T-helper 2 cell treated with Interferon-gamma antibody and Interleukin-4, amounts not matched to agents 5 μg/mL and 100 μg/mL, for 36 hours (primary cell): Measurements from ENCODE around the gene SSNA1.
A peak's percentile ranks its signal among the peaks of the same experiment; 100 is the strongest.

Source experiments
- DNase-seq: peaks from one replicate; pipeline ENCODE4 v3.0.0; 2021; ENCODE audit warnings: low spot score
- H3K27ac Mint-ChIP-seq: one replicate; pipeline ENCODE4 v1.8.0; 2021; ENCODE audit warnings: mild to moderate bottlenecking, mixed read lengths
- H3K27me3 Mint-ChIP-seq: one replicate; pipeline ENCODE4 v1.8.0; 2021; ENCODE audit warnings: low read depth, mixed read lengths
- H3K36me3 Mint-ChIP-seq: one replicate; pipeline ENCODE4 v1.8.0; 2021; ENCODE audit warnings: low read depth, mixed read lengths
- H3K4me1 Mint-ChIP-seq: one replicate; pipeline ENCODE4 v1.8.0; 2021; ENCODE audit warnings: low read depth, mixed read lengths
- H3K4me3 Mint-ChIP-seq: one replicate; pipeline ENCODE4 v1.8.0; 2022; ENCODE audit warnings: mild to moderate bottlenecking, moderate library complexity, mixed read lengths
- H3K9me3 Mint-ChIP-seq: one replicate; pipeline ENCODE4 v1.8.0; 2021; ENCODE audit warnings: mixed read lengths

SSNA1 gene

DNA sequence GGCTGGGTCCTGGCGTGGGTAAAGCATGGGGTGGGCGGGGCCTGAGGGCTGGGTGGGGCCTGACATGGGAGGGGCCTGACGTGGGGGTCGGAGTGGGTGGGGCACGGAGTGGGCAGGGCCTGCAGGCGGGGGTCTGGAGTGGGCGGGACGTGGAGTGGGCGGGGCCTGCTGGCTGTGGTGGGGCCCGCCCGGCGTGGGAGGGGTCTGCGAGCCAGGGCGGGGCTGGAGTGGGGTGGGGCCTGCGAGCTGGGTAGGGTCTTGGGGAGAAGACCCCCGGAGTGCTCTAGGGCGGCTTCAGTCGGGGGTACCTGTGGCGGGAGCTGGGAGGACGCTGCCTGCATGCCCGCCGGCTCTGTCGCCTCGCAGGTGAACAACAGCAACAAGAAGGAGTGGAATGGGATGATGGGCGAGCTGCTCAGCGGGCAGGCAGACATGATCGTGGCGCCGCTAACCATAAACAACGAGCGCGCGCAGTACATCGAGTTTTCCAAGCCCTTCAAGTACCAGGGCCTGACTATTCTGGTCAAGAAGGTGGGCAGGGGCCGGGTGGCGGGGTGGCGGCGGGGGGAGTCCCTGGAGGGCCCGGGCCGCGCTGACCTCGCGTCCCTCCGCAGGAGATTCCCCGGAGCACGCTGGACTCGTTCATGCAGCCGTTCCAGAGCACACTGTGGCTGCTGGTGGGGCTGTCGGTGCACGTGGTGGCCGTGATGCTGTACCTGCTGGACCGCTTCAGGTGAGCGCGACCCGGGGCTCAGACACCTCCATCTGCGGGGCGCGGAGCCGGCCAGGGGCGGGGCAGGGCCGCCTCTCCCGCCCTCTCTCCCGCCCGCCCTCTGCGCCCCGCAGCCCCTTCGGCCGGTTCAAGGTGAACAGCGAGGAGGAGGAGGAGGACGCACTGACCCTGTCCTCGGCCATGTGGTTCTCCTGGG lies 26.7 kb upstream of the SSNA1 start:
- peaks cover 41% of the 10 kb centered on the region for H3K27me3 Mint-ChIP-seq
- peaks cover 6% of the 10 kb centered on the region for H3K4me1 Mint-ChIP-seq
- no peak for DNase-seq
- H3K4me3 Mint-ChIP-seq, result no peak overlapping the region
- no peak overlapping the region for H3K27ac Mint-ChIP-seq
- no peaks in the 10 kb centered on the region for H3K9me3 Mint-ChIP-seq
- H3K36me3 Mint-ChIP-seq, result no peaks in the 10 kb centered on the region

DNA sequence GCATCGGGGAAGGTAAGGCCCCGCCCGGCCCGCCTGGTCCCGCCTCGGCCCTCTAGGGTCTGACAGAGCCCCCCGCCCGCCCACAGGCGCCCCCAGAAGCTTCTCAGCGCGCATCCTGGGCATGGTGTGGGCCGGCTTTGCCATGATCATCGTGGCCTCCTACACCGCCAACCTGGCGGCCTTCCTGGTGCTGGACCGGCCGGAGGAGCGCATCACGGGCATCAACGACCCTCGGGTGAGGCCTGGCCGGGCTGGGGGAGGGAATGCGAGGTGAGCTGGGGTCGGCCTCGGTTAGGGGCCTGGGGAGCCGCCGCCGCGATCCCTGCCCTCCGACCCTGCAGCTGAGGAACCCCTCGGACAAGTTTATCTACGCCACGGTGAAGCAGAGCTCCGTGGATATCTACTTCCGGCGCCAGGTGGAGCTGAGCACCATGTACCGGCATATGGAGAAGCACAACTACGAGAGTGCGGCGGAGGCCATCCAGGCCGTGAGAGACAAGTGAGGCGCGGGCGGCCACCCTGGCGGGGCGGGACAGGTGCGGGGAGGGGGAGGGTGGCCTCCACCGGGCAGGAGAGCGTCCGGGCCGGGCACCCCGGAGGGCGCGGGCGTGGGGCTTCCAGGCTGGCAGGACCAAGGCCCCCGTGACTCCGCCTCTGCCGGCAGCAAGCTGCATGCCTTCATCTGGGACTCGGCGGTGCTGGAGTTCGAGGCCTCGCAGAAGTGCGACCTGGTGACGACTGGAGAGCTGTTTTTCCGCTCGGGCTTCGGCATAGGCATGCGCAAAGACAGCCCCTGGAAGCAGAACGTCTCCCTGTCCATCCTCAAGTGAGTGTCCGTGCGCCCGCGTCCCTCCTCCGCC lies 25.7 kb upstream of the SSNA1 start:
- Mint-ChIP-seq H3K9me3 (no peaks in the 10 kb centered on the region), H3K27me3 (peaks cover 37% of the 10 kb centered on the region), H3K4me3 (no peak overlapping the region), H3K27ac (no peak overlapping the region), H3K36me3 (no peaks in the 10 kb centered on the region), H3K4me1 (peaks cover 5% of the 10 kb centered on the region)
- DNase-seq, result no peak

DNA sequence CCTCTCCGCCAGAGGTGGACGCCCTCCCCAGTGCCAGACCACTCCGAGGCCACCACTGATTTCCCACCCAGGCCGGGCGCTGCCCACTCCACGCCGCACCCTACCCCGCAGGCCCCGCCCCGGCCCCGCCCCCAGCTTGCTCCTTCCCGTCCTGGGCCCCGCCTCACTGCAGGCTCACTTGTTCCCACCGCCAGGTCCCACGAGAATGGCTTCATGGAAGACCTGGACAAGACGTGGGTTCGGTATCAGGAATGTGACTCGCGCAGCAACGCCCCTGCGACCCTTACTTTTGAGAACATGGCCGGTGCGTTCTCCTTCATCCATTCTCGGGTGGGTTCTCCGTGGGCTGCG lies 25.1 kb upstream of the SSNA1 start:
- Mint-ChIP-seq H3K27ac (no peak overlapping the region), H3K4me3 (no peak overlapping the region)

DNA sequence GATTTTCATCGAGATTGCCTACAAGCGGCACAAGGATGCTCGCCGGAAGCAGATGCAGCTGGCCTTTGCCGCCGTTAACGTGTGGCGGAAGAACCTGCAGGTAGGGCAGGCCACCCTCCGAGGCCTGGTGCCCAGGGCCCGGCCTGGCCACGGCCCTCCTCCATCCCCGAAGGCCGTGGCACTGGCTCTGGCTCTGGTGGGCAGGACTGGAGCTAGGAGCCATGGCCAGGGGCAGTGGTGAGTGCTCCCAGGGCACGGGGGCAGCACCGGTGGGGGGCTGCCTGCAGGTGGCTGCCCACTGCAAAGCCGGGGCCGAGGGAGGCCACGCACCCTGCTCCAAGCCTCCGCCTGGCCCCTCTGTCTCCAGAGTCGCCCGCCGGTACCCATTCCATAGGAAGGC lies 24.7 kb upstream of the SSNA1 start:
- Mint-ChIP-seq H3K36me3 (no peaks in the 10 kb centered on the region), H3K27me3 (peaks cover 31% of the 10 kb centered on the region), H3K4me1 (peaks cover 4% of the 10 kb centered on the region), H3K27ac (no peak overlapping the region), H3K4me3 (no peak overlapping the region), H3K9me3 (no peaks in the 10 kb centered on the region)
- DNase-seq, result no peak

More for the DNA sequence above, 25.1 kb upstream of the SSNA1 start:
- H3K4me1 Mint-ChIP-seq, result peaks cover 4% of the 10 kb centered on the region
- H3K27me3 Mint-ChIP-seq, result peaks cover 32% of the 10 kb centered on the region
- H3K9me3 Mint-ChIP-seq, result no peaks in the 10 kb centered on the region
- H3K36me3 Mint-ChIP-seq, result no peaks in the 10 kb centered on the region
- DNase-seq, result no peak

DNA sequence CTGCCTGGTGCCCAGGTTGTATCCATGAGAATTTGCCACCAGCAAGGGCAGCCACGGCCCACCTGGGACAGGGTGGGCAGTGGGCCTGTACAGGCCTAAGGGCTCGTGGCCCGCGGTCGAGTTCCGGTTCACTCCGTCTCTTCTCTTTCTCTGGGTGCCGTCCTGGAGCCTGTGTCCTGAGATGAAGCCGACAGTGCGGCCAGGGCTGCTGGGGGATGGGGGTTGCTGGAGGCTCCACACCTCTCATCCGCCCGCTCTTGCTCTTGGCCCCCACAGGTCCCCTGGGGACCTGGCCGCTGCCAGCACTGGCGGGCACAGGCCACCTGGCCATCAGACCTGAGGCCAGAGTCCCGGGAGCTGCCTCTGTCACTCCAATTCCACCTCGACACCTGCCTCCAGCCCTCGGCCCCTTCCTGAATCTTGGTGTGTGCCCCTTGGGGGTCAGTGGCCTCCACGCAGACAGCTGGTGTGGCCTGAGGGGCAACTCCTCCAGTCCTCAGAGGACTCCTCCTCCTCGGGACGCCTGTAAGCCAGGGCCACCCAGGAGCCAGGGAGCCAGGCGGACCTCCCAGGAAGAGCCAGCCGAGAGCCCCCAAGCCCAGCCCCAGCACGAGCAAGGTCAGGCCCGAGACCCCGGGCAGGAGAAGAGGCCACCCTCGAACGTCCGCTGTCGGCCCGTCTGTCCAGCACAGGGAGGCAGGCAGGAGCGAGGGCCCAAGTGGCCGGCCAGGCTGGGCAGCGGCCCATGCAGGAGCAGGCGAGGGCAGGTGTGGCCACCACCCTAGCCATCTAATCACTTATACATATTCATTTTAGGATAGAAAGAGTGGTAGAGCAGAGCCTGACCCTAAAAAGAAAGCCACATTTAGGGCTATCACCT lies 23.9 kb upstream of the SSNA1 start:
- H3K27me3 Mint-ChIP-seq, result peaks cover 28% of the 10 kb centered on the region
- no peak overlapping the region for H3K4me3 Mint-ChIP-seq

DNA sequence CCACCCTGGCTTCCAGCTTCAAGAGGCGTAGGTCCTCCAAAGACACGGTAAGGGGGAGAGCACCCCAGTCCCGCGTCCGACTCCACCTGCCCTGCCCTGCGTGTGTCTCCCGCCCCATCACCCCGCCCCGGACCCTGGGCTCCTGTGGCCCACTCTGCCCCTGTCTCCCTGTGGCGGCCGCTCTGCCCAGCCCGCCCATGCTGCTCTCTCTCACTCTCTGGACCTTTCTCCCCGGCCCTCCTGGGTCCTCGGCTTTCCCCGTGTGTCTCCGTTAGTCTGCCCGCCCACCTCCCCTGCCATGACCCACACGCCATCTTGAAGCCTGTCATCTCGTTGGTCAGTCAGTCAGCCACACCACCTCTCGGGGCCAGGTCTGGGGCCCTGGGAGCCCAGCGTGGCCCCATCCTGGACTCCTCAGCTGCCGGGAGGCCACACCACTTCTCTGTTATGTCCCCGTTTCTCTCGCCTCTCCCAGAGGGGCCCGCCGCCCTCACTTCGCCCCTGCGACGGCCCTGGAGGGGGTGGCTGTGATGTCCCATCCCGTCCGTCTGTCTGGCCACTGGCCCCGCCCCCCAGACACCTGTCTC lies 23.1 kb upstream of the SSNA1 start:
- H3K27me3 Mint-ChIP-seq, result peaks cover 27% of the 10 kb centered on the region
- no peak overlapping the region for H3K27ac Mint-ChIP-seq
- no peaks in the 10 kb centered on the region for H3K9me3 Mint-ChIP-seq
- no peak for DNase-seq
- no peaks in the 10 kb centered on the region for H3K4me1 Mint-ChIP-seq
- no peak overlapping the region for H3K4me3 Mint-ChIP-seq
- H3K36me3 Mint-ChIP-seq, result no peaks in the 10 kb centered on the region

More for the DNA sequence above, 23.9 kb upstream of the SSNA1 start:
- no peak for DNase-seq
- no peaks in the 10 kb centered on the region for H3K36me3 Mint-ChIP-seq
- H3K4me1 Mint-ChIP-seq, result no peaks in the 10 kb centered on the region
- no peaks in the 10 kb centered on the region for H3K9me3 Mint-ChIP-seq
- no peak overlapping the region for H3K27ac Mint-ChIP-seq

DNA sequence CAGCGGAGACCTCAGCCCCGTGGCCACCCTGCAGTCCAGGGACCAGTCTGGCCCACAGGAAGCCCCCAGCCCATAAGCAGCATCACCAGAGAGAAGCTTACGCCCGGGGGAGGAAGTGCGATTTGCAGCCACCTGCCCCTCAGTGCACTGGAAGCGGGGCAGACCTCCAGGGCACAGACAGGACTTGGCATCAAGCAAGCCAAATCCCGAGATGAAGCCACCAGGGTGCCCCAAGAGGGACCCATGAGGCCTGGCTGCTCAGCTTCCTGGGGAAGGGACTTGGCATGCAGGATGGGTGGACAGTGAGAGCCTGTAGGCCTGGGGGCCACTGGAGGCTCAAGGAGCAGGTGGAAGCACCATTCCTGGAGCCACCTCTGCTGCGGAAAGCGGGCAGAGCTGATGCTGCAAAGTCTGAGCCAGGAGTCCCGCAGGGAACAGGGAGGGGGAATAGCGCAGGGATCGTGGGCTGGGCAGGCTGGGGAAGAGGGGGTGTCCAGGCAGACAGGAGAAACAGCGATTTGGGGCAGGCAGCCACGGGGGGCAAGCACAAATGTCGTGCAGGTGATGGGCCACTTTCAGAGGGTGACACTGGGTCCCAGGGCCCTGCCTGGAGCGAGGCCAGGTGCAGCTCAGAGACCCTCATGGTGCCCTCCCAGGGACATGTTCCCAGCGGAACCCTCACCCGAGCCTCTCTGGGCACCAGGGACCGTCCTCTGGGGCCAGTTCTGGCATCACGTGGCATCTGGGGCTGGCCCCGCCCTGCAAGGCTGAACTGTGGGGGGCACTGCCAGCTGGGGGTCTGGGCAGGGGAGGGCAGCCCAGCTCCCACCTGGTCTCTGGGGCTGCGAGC lies 21.9 kb upstream of the SSNA1 start:
- peaks cover 30% of the 10 kb centered on the region for H3K27me3 Mint-ChIP-seq
- H3K9me3 Mint-ChIP-seq, result no peaks in the 10 kb centered on the region
- no peak overlapping the region for H3K4me3 Mint-ChIP-seq

DNA sequence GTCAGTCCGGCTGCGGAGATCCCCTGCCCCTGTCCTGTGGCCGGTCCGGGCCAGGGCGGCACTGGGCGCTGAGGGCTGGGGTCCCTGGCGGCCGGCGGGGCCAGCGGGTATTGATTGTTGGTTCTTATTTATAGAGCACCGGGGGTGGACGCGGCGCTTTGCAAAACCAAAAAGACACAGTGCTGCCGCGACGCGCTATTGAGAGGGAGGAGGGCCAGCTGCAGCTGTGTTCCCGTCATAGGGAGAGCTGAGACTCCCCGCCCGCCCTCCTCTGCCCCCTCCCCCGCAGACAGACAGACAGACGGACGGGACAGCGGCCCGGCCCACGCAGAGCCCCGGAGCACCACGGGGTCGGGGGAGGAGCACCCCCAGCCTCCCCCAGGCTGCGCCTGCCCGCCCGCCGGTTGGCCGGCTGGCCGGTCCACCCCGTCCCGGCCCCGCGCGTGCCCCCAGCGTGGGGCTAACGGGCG lies 21.2 kb upstream of the SSNA1 start:
- Mint-ChIP-seq H3K9me3 (no peaks in the 10 kb centered on the region), H3K27me3 (peaks cover 29% of the 10 kb centered on the region), H3K4me1 (no peaks in the 10 kb centered on the region), H3K36me3 (no peaks in the 10 kb centered on the region), H3K4me3 (no peak overlapping the region), H3K27ac (no peak overlapping the region)
- no peak for DNase-seq

More for the DNA sequence above, 21.9 kb upstream of the SSNA1 start:
- DNase-seq, result no peak
- H3K27ac Mint-ChIP-seq, result no peak overlapping the region
- H3K36me3 Mint-ChIP-seq, result no peaks in the 10 kb centered on the region
- no peaks in the 10 kb centered on the region for H3K4me1 Mint-ChIP-seq

DNA sequence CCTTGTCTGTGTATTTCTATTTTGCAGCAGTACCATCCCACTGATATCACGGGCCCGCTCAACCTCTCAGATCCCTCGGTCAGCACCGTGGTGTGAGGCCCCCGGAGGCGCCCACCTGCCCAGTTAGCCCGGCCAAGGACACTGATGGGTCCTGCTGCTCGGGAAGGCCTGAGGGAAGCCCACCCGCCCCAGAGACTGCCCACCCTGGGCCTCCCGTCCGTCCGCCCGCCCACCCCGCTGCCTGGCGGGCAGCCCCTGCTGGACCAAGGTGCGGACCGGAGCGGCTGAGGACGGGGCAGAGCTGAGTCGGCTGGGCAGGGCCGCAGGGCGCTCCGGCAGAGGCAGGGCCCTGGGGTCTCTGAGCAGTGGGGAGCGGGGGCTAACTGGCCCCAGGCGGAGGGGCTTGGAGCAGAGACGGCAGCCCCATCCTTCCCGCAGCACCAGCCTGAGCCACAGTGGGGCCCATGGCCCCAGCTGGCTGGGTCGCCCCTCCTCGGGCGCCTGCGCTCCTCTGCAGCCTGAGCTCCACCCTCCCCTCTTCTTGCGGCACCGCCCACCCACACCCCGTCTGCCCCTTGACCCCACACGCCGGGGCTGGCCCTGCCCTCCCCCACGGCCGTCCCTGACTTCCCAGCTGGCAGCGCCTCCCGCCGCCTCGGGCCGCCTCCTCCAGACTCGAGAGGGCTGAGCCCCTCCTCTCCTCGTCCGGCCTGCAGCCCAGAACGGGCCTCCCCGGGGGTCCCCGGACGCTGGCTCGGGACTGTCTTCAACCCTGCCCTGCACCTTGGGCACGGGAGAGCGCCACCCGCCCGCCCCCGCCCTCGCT lies 20.5 kb upstream of the SSNA1 start:
- Mint-ChIP-seq H3K27me3 (peaks cover 29% of the 10 kb centered on the region), H3K36me3 (no peaks in the 10 kb centered on the region), H3K4me1 (no peaks in the 10 kb centered on the region), H3K27ac (no peak overlapping the region), H3K4me3 (no peak overlapping the region), H3K9me3 (no peaks in the 10 kb centered on the region)
- DNase-seq, result no peak

DNA sequence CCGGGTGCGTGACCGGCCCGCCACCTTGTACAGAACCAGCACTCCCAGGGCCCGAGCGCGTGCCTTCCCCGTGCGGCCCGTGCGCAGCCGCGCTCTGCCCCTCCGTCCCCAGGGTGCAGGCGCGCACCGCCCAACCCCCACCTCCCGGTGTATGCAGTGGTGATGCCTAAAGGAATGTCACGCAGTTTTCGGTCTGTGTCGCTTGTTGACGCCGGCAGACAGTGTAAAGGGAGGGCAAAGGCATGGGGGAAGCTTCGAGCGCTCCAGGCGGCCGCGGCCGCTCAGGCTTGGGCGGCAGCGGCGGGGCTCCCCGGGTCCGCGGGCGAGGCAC lies 19.9 kb upstream of the SSNA1 start:
- no peak for DNase-seq
- Mint-ChIP-seq H3K4me3 (peak overlapping the region; percentile 29), H3K9me3 (no peaks in the 10 kb centered on the region), H3K36me3 (no peaks in the 10 kb centered on the region), H3K27ac (no peak overlapping the region), H3K27me3 (peaks cover 33% of the 10 kb centered on the region), H3K4me1 (no peaks in the 10 kb centered on the region)

DNA sequence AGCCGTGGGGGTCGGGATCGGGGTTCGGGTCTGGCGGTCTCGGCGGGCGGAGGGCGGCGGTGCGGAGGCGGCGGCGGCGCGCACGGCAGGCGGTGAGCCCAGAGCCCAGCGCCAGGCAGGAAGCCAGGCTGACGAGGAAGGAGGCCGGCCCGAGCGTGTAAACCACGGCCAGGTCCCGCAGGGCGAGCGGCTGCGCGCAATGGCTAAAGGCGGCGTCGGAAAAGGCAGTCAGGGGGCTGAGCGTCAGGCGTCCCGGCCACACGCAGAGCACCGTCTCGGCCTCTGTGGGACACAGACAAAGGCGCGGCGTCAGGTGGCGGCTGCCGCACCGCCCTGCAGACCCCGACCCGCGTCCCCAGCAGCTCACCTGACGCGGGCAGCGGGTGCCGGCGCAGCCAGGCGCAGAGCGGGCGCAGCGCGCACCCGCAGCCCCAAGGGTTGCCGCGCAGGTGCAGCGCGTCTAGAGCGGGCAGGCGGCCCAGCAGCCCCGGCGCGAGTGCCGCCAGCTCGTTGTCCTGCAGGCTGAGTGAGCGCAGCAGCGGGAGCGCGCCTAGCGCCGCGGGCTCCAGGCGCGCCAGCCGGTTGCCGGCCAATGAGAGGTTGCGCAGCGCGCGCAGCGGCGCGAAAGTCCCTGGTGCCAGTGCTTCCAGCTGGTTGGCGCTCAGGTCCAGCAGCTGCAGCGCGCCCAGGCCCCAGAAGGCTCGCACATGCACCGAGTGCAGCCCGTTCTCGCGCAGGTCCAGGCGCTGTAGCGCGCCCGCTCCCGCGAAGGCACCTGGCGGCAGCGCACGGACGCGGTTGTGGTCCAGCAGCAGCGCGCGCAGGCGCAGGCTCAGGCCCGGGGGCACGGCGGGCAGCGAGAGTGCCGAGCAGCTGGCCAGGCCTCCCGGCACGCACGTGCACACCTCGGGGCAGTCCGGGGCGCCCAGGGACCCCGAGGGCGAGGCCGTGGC lies 19.3 kb upstream of the SSNA1 start:
- H3K27me3 Mint-ChIP-seq, result peaks cover 32% of the 10 kb centered on the region
- H3K27ac Mint-ChIP-seq, result no peak overlapping the region
- H3K4me3 Mint-ChIP-seq, result peak overlapping the region; percentile 66
- H3K4me1 Mint-ChIP-seq, result no peaks in the 10 kb centered on the region
- DNase-seq, result no peak
- no peaks in the 10 kb centered on the region for H3K9me3 Mint-ChIP-seq
- no peaks in the 10 kb centered on the region for H3K36me3 Mint-ChIP-seq
